SK-N-SH treated with all-trans-retinoic acid at 6 μM for 48 hours (cell line): Measurements from ENCODE around the gene EXOC7.

Experiments used
- ATAC-seq: fragments of 200-7000 bp; cut with Tn5 transposase; 3 replicates; pipeline ENCODE4 v1.9.1; 2020; ENCODE audit warnings: mild to moderate bottlenecking, moderate library complexity
- ARNTL ChIP-seq: fragments of 450-650 bp; formaldehyde crosslinking; IDR thresholded peaks from 2 replicates; pipeline ENCODE4 v1.5.0; 2020; ENCODE audit warnings: low read depth, mild to moderate bottlenecking, moderate library complexity, borderline replicate concordance
- BACH2 ChIP-seq: fragments of 250-450 bp; sonication (Bioruptor Pico); IDR thresholded peaks from 2 replicates; pipeline ENCODE4 v1.9.0; 2021; ENCODE audit warnings: mild to moderate bottlenecking, borderline replicate concordance
- CREB5 ChIP-seq: fragments of 250-450 bp; sonication (Bioruptor Pico); IDR thresholded peaks from 2 replicates; pipeline ENCODE4 v1.5.1; 2020; ENCODE audit warnings: low read depth, mild to moderate bottlenecking, moderate library complexity
- CSDC2 ChIP-seq: fragments of 250-450 bp; sonication (Bioruptor Pico); IDR thresholded peaks from 2 replicates; pipeline ENCODE4 v1.5.0; 2020; ENCODE audit warnings: mild to moderate bottlenecking, moderate library complexity
- CSRNP3 ChIP-seq: fragments of 250-450 bp; sonication (Bioruptor Pico); IDR thresholded peaks from 2 replicates; pipeline ENCODE4 v1.5.1; 2021; ENCODE audit warnings: mild to moderate bottlenecking, moderate library complexity
- GLIS3 ChIP-seq: fragments of 250-450 bp; sonication (Bioruptor Pico); IDR thresholded peaks from 2 replicates; pipeline ENCODE4 v1.5.0; 2020; ENCODE audit warnings: mild to moderate bottlenecking, moderate library complexity
- ISL1 ChIP-seq: fragments of 250-450 bp; sonication (Bioruptor Pico); IDR thresholded peaks from 2 replicates; pipeline ENCODE4 v2.1.2; 2022; ENCODE audit warnings: mild to moderate bottlenecking, moderate library complexity
- OSR1 ChIP-seq: fragments of 250-450 bp; sonication (Bioruptor Pico); IDR thresholded peaks from 2 replicates; pipeline ENCODE4 v1.8.0; 2022; ENCODE audit warnings: moderate library complexity, mild to moderate bottlenecking, inconsistent platforms
- PPARA ChIP-seq: fragments of 250-450 bp; sonication (Bioruptor Pico); IDR thresholded peaks from 2 replicates; pipeline ENCODE4 v1.5.0; 2020; ENCODE audit warnings: mild to moderate bottlenecking, borderline replicate concordance
- RARB ChIP-seq: fragments of 250-450 bp; sonication (Bioruptor Pico); IDR thresholded peaks from 2 replicates; pipeline ENCODE4 v1.8.0; 2021; ENCODE audit warnings: mild to moderate bottlenecking, moderate library complexity
- SNAI2 ChIP-seq: fragments of 250-450 bp; sonication (Bioruptor Pico); IDR thresholded peaks from 2 replicates; pipeline ENCODE4 v1.5.0; 2020; ENCODE audit warnings: mild to moderate bottlenecking, moderate library complexity
- TCF4 ChIP-seq: fragments of 250-450 bp; sonication (Bioruptor Pico); IDR thresholded peaks from 2 replicates; pipeline ENCODE4 v1.8.0; 2021; ENCODE audit warnings: mild to moderate bottlenecking, moderate library complexity, borderline replicate concordance
- ZC3H10 ChIP-seq: fragments of 250-450 bp; sonication (Bioruptor Pico); IDR thresholded peaks from 2 replicates; pipeline ENCODE4 v1.5.1; 2021; ENCODE audit warnings: mild to moderate bottlenecking, moderate library complexity
- ZFP3 ChIP-seq: fragments of 250-450 bp; sonication (Bioruptor Pico); IDR thresholded peaks from 2 replicates; pipeline ENCODE4 v1.5.0; 2020; ENCODE audit warnings: mild to moderate bottlenecking, moderate library complexity
- ZFP30 ChIP-seq: fragments of 450-650 bp; formaldehyde crosslinking; IDR thresholded peaks from 2 replicates; pipeline ENCODE4 v1.5.0; 2022; ENCODE audit warnings: mild to moderate bottlenecking, moderate library complexity
- ZNF565 ChIP-seq: fragments of 450-650 bp; formaldehyde crosslinking; conservative IDR thresholded peaks from 2 replicates; pipeline ENCODE4 v1.5.0; 2020; ENCODE audit warnings: low read depth, mild to moderate bottlenecking, moderate library complexity
- ZNF70 ChIP-seq: fragments of 450-650 bp; formaldehyde crosslinking; IDR thresholded peaks from 2 replicates; pipeline ENCODE4 v1.5.0; 2020; ENCODE audit warnings: mild to moderate bottlenecking, moderate library complexity
- ZNF8 ChIP-seq: fragments of 450-650 bp; formaldehyde crosslinking; IDR thresholded peaks from 2 replicates; pipeline ENCODE4 v1.5.0; 2020; ENCODE audit warnings: mild to moderate bottlenecking, moderate library complexity
- TF ChIP-seq, protein P1 (sequence below): fragments of 250-450 bp; sonication (Bioruptor Pico); IDR thresholded peaks from 2 replicates; pipeline ENCODE4 v1.8.0; 2021; ENCODE audit warnings: low read depth, mild to moderate bottlenecking, moderate library complexity, borderline replicate concordance
- TF ChIP-seq, protein P2 (sequence below): fragments of 250-450 bp; sonication (Bioruptor Pico); IDR thresholded peaks from 2 replicates; pipeline ENCODE4 v1.8.0; 2020; ENCODE audit warnings: mild to moderate bottlenecking, moderate library complexity, borderline replicate concordance
- TF ChIP-seq, protein P3 (sequence below): fragments of 250-450 bp; sonication (Bioruptor Pico); IDR thresholded peaks from 2 replicates; pipeline ENCODE4 v1.5.0; 2020; ENCODE audit warnings: mild to moderate bottlenecking, moderate library complexity

The EXOC7 gene

GRCh38 chr17:76107509-76107908, 3.9 kb upstream of the EXOC7 start:
- no peak for ATAC-seq
- no peak for TF ChIP-seq ZC3H10 (CRISPR knock-in tag)
- no peak for TF ChIP-seq ZFP30 (CRISPR knock-in tag)
- TF ChIP-seq, protein P1, sequence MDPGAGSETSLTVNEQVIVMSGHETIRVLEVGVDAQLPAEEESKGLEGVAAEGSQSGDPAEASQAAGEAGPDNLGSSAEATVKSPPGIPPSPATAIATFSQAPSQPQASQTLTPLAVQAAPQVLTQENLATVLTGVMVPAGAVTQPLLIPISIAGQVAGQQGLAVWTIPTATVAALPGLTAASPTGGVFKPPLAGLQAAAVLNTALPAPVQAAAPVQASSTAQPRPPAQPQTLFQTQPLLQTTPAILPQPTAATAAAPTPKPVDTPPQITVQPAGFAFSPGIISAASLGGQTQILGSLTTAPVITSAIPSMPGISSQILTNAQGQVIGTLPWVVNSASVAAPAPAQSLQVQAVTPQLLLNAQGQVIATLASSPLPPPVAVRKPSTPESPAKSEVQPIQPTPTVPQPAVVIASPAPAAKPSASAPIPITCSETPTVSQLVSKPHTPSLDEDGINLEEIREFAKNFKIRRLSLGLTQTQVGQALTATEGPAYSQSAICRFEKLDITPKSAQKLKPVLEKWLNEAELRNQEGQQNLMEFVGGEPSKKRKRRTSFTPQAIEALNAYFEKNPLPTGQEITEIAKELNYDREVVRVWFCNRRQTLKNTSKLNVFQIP (CRISPR knock-in tag): no peak
- TF ChIP-seq ISL1 (CRISPR knock-in tag): no peak
- TF ChIP-seq ZNF565: no peak
- no peak for TF ChIP-seq GLIS3
- no peak for TF ChIP-seq CSRNP3 (CRISPR knock-in tag)
- no peak for TF ChIP-seq RARB (CRISPR knock-in tag)
- no peak for TF ChIP-seq OSR1 (CRISPR knock-in tag)
- TF ChIP-seq TCF4 (CRISPR knock-in tag): no peak
- TF ChIP-seq CSDC2 (CRISPR knock-in tag): no peak

- no peak for TF ChIP-seq BACH2
- TF ChIP-seq ARNTL (CRISPR knock-in tag): no peak
- no peak for TF ChIP-seq SNAI2 (CRISPR knock-in tag)
- no peak for TF ChIP-seq ZC3H10 (CRISPR knock-in tag)
- TF ChIP-seq, protein P1 (CRISPR knock-in tag): no peak
- no peak for TF ChIP-seq OSR1 (CRISPR knock-in tag)
- TF ChIP-seq CREB5 (CRISPR knock-in tag): no peak
- TF ChIP-seq ZNF8: no peak
- no peak for TF ChIP-seq ZFP30 (CRISPR knock-in tag)
- no peak for TF ChIP-seq CSRNP3 (CRISPR knock-in tag)
- no peak for TF ChIP-seq RARB (CRISPR knock-in tag)
- no peak for TF ChIP-seq ZFP3 (CRISPR knock-in tag)
- no peak for ATAC-seq
Measured at GRCh38 chr17:76106703-76107102, 3.1 kb upstream of the EXOC7 start.

DNA sequence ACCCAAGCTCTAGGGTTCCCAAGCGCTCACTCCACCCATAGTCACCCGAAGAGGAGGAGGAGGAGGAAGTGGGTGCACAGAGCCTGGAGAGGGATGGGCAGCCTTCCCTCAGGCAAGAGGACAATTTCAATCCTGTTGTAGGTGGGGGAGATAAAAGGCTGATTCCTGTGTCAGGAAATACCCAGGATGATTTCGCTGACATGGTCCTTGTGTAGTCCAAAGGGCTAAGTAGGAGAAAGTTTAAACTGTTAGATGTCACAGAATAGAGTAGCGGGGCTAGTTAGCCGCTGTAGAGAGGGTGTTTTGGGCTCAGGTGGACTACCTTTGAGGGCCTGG, 1.3 kb upstream of the EXOC7 start:
- ATAC-seq: no peak
- TF ChIP-seq PPARA (CRISPR knock-in tag): no peak
- no peak for TF ChIP-seq ZFP3 (CRISPR knock-in tag)
- TF ChIP-seq, protein P2, sequence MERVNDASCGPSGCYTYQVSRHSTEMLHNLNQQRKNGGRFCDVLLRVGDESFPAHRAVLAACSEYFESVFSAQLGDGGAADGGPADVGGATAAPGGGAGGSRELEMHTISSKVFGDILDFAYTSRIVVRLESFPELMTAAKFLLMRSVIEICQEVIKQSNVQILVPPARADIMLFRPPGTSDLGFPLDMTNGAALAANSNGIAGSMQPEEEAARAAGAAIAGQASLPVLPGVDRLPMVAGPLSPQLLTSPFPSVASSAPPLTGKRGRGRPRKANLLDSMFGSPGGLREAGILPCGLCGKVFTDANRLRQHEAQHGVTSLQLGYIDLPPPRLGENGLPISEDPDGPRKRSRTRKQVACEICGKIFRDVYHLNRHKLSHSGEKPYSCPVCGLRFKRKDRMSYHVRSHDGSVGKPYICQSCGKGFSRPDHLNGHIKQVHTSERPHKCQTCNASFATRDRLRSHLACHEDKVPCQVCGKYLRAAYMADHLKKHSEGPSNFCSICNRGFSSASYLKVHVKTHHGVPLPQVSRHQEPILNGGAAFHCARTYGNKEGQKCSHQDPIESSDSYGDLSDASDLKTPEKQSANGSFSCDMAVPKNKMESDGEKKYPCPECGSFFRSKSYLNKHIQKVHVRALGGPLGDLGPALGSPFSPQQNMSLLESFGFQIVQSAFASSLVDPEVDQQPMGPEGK (CRISPR knock-in tag): no peak
- no peak for TF ChIP-seq ZNF565
- no peak for TF ChIP-seq ZNF70 (CRISPR knock-in tag)
- TF ChIP-seq CREB5 (CRISPR knock-in tag): no peak
- TF ChIP-seq, protein P3, sequence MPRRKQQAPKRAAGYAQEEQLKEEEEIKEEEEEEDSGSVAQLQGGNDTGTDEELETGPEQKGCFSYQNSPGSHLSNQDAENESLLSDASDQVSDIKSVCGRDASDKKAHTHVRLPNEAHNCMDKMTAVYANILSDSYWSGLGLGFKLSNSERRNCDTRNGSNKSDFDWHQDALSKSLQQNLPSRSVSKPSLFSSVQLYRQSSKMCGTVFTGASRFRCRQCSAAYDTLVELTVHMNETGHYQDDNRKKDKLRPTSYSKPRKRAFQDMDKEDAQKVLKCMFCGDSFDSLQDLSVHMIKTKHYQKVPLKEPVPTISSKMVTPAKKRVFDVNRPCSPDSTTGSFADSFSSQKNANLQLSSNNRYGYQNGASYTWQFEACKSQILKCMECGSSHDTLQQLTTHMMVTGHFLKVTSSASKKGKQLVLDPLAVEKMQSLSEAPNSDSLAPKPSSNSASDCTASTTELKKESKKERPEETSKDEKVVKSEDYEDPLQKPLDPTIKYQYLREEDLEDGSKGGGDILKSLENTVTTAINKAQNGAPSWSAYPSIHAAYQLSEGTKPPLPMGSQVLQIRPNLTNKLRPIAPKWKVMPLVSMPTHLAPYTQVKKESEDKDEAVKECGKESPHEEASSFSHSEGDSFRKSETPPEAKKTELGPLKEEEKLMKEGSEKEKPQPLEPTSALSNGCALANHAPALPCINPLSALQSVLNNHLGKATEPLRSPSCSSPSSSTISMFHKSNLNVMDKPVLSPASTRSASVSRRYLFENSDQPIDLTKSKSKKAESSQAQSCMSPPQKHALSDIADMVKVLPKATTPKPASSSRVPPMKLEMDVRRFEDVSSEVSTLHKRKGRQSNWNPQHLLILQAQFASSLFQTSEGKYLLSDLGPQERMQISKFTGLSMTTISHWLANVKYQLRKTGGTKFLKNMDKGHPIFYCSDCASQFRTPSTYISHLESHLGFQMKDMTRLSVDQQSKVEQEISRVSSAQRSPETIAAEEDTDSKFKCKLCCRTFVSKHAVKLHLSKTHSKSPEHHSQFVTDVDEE (CRISPR knock-in tag): no peak
- TF ChIP-seq ZNF8: no peak
- TF ChIP-seq CSDC2 (CRISPR knock-in tag): no peak
- TF ChIP-seq, protein P1 (CRISPR knock-in tag): no peak
